Kidney epithelial cell (primary cell): Measurements from ENCODE around the gene SETBP1. TPM values are rescaled to one million over a fixed set of nuclear protein-coding genes. Genes with fewer than 3 reads are reported as not detected.

Experiments
- DNase-seq: peaks from one replicate; pipeline ENCODE4 v3.0.0-alpha.2; 2010; ENCODE audit warnings: low read depth
- H3K27me3 ChIP-seq: 2 replicates; pipeline ENCODE4 v1.6.0; 2011; ENCODE audit warnings: low read length; ENCODE audit not compliant: control insufficient read depth, insufficient read depth
- H3K36me3 ChIP-seq: 2 replicates; pipeline ENCODE4 v1.5.1; 2011; ENCODE audit warnings: low read length; ENCODE audit not compliant: control insufficient read depth, insufficient read depth
- H3K4me3 ChIP-seq: 2 replicates; pipeline ENCODE4 v1.5.1; 2011; ENCODE audit warnings: low read depth, mild to moderate bottlenecking, control low read depth, low read length
- CTCF ChIP-seq: IDR thresholded peaks from 2 replicates; pipeline ENCODE4 v1.5.1; 2011; ENCODE audit warnings: mild to moderate bottlenecking, moderate library complexity, low read length, control low read depth, inconsistent platforms; ENCODE audit not compliant: insufficient read depth, poor library complexity, severe bottlenecking
- total RNA-seq: library from RNA; depleted of rRNA; stranded (reverse); fragments of >200 nt; gene quantifications from 2 replicates; pipeline ENCODE4 v1.2.3, GENCODE V29; 2015

The SETBP1 gene
- total RNA-seq, 1 donor from 2014 or later = 2.9 TPM

- no peak for DNase-seq
- TF ChIP-seq CTCF = no peak
- no peaks in the 10 kb centered on the region for H3K36me3 ChIP-seq
- no peak overlapping the region for H3K4me3 ChIP-seq
- H3K27me3 ChIP-seq = no peaks in the 10 kb centered on the region
Observed at GRCh38 chr18:44859263-44859662, 178.6 kb downstream of the SETBP1 start.

GRCh38 chr18:44859751-44860439, 179.2 kb downstream of the SETBP1 start:
- DNase-seq = no peak
- Histone ChIP-seq H3K27me3 (no peaks in the 10 kb centered on the region), H3K4me3 (no peak overlapping the region), H3K36me3 (no peaks in the 10 kb centered on the region)
- no peak for TF ChIP-seq CTCF

- TF ChIP-seq CTCF = no peak
- DNase-seq = no peak
- Histone ChIP-seq H3K27me3 (no peaks in the 10 kb centered on the region), H3K4me3 (no peak overlapping the region), H3K36me3 (no peaks in the 10 kb centered on the region)
Observed at GRCh38 chr18:44862112-44862511, 181.4 kb downstream of the SETBP1 start.

GRCh38 chr18:44866103-44866502, 185.4 kb downstream of the SETBP1 start:
- H3K4me3 ChIP-seq = no peak overlapping the region
- H3K27me3 ChIP-seq = no peaks in the 10 kb centered on the region
- DNase-seq = no peak
- TF ChIP-seq CTCF = no peak
- H3K36me3 ChIP-seq = no peaks in the 10 kb centered on the region

- TF ChIP-seq CTCF = no peak
Observed at GRCh38 chr18:44869533-44869932, 188.8 kb downstream of the SETBP1 start.

More at GRCh38 chr18:44869533-44869932, 188.8 kb downstream of the SETBP1 start:
- no peak for DNase-seq
- Histone ChIP-seq H3K4me3 (no peak overlapping the region), H3K27me3 (no peaks in the 10 kb centered on the region), H3K36me3 (no peaks in the 10 kb centered on the region)
